GM18519 (cell line): ENCODE data around the gene EVL.

Experiments
- ATAC-seq: cut with Tn5 transposase; IDR thresholded peaks from one replicate; pipeline ENCODE4 v1.9.1; 2021; ENCODE audit warnings: mild to moderate bottlenecking, moderate library complexity; ENCODE audit not compliant: unreplicated experiment, low FRiP score

Gene EVL

DNA sequence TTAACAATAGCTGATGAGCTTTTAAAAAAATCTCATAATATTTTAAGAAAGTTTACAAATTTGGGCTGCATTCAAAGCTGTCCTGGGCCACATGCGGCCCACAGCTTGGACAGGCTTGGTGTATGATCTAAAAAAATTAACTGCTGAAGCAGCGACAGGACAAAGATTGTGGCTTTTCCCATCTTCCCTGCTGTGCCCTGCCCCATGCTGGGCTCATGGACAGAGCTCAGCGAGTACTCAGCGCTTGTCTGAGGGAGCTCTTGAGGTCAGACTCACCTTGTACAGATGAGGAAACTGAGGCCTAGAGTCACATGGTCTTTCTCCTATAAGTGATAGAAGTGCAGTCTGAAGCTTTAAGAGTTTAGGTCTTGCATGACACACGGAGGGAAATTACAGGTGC, 15.0 kb downstream of the EVL start:
- no peak for ATAC-seq

DNA sequence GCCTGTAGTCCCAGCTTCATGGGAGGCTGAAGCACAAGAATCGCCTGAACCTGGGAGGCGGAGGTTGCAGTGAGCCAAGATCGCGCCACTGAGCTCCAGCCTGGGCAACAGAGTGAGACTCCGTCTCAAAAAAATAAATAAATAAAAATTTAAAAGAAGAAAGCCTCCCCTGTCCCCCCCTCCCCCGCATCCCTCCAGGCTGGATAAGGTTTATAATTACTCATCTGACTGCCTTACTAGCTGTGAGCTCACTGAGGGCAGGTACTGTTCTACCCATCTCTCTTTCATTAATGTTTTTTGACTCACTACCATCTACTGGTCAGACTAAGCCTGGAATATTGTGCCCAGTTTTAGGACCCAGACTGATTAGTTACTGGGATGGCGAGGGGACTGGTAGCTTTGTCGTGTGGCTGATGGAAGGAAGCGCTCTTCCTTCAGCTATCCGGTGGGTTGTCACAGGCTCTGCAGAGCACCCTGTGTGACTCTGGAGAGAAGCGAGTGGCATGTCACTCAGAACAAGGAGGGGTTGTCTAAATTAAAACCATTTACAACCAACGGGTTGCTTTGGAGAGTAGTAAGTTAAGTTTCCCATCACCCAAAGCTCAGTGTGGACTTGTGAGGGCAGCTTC, 16.9 kb downstream of the EVL start:
- ATAC-seq = no peak

DNA sequence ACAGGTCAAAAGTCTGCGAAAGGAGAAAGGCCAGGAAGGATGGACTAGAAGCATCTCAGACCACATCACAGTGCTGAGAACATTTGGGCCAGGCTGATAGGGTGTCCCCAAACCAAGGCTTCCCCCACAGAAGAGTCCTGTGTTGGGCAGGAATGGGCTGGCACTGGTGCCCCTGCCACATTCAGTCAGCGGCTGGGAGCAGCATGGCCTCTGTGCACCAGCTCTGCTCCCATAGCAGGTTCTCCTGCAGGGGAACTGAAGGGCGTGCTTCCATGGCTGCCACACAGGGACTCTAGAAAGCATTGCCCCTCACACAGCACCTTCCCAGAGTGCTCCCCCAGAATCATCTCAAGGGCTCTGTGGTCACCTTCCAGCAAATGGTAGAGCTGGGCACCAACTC, 17.5 kb downstream of the EVL start:
- no peak for ATAC-seq

DNA sequence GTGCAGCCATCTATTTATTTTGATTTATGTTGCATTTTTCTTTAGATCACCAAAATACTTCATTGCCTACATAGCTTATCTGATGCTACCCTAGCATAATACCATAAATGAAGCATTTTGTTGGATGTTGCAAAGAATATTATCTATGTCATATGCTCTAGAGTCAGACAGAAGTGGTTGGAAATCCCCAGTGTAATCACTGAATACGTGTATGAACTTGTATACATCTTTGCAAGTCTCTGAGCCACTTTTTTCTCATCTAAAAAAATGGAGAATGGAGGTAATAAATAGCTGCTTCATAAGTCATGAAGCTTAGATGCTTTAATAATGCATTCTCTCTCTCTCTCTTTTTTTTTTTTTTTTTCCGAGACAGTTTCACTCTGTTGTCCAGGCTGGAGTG, 18.5 kb downstream of the EVL start:
- no peak for ATAC-seq

DNA sequence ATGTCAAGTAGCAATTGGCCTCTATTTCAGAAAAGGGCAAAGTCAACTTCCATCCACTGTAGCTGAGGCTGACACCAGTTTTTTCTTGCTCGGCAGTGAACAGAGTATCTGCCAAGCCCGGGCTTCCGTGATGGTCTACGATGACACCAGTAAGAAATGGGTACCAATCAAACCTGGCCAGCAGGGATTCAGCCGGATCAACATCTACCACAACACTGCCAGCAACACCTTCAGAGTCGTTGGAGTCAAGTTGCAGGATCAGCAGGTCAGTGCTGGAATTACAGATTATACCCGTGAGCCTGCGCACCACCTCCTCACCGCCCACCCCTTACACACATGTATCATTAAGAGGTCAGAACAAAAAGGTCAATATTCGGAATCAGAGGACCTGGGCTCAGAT, 19.4 kb downstream of the EVL start:
- no peak for ATAC-seq

DNA sequence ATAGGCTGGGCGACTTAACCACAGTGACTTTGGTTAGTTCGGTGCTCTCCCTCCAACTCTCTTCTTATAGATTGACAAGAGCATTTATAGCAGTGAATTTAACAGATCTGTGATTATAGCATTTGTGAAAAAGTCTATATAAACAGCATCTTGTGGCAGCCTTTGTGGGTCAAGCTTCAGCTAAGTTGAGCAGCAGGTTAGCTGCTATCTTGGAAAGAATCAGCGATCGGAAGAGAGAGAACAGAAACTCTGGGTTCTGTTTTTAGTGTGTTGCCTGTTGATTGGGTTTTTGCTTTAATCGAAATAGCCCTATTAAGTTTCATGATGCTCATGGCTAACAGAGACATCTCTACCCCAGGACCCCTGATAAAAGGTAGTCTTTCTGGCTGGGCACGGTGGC, 20.2 kb downstream of the EVL start:
- ATAC-seq = no peak

DNA sequence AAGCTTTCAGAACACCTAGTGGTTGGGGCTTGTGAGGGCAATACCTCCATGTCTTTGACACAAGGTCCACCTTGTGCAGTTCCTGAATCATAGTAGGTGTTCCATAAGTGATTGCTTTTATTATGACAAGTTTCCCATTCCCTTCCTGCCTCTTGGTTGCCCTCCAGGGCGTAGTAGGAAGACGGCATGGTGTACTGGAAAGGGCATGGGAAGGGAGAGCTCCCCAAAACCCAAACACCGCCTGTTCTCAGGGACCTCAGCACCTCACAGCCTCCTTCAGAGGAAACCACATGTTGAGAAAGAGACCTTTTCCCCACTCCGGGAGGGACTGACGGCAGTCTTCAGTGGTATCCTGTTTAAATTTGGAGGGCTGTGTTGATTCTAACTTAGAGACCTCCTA, 21.1 kb downstream of the EVL start:
- ATAC-seq = no peak

DNA sequence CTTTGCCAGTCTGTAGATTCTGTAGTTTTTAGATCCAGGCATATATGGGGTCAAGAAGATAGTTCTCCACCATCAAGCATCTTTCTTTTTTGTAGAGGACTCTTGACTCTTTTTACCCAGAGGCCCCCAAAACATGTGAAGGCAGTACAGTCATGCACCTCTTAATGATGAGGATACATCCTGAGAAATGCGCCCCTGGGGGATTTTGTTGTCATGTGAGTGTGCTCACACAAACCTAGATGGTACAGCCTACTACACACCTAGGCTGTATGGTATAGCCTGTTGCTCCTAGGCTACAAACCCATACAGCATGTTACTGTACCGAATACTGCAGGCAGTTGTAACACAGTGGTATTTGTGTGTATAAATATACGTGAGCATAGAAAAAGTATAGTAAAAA, 23.0 kb downstream of the EVL start:
- no peak for ATAC-seq

DNA sequence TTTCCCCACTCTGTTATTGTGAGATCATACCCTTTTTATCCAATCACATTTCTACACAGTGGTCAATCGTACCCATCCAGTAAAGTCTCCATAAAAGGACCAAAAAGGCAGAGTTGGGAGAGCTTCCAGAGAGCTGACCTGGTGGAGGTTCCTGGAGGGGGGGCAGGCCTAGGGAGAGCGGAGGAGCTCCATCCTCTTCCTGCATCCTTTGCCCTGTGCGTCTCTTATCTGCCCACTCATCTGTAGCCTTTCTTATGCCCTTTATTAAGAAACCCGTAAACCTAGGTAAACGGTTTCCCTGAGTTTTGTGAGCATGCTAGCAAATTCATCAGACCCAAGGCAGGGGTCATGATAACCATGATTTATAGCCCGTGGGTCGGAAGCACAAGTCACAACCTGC, 26.2 kb downstream of the EVL start:
- no peak for ATAC-seq

DNA sequence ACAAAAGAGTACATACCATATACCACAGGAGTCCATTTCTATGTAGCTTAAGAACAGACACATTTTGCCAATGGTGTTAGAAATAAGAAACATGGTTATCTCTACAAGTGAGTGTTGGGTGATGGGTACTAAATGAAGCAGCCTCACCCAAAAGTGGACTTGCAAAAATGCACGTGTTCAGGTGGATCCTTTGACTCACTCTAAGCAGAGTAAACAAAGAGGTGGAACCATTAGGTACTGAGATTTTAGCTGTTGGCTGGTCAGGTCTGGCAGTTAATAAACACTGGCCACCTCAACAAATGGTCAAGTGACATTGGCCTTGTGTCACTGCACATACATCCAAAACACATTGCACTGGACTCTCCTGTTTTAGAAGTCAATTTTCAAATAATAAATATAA, 27.6 kb downstream of the EVL start:
- no peak for ATAC-seq

DNA sequence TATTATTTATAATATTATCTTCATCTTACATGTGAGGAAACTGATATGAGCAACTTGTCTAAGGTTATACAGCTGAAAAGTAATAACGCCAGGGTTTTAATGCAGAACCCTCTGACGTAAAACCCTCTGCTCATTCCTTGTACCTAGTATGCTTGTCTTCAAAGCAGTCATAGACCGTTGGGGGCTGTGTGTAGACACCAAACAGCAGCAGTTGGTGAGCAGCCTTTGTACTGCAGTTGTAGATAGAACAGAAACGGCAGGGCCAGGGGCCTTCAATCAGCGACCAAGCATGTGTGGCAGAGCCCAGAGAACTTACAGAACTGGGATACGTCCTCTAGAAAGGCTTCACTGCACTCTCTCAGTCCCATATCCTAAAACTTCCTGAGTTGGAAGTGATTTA, 28.1 kb downstream of the EVL start:
- ATAC-seq = no peak

DNA sequence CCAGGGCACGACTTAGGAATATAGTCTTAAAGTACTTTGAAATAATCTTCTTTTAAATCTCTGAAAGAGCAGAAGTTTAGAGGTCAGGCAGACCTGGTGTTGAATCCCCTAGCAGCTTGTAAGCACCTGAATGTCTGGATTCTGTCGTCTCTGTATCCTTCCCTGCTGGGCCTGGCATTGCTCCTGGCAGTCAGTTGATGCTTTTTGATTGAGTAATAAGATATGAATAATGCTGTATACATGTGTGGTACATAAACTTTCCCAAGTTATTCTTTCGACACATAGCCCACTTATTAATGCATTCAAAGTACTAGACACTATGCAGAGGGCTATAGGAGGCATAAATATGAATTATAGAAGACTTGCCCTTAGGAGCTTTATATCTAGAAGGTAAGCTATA, 31.4 kb downstream of the EVL start:
- no peak for ATAC-seq

DNA sequence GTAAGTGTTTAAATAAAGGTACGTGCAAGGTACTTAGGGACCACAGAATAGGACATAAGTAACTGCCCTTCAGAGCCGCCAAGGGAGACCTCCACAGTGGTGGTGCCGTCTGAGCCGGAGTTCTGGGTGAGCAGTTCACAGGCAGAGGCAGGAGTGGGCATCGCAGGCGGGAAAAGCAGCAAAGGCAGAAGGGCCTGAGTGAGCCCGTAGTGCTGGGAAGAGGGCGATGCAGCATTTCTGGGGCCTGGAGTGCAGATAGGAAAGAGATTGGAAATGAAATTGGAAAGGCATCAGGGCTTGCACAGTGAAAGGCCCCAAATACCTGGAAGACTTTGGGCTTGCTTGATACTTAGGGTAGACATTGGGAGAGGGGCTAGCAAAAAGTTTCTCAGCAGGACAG, 32.9 kb downstream of the EVL start:
- no peak for ATAC-seq

DNA sequence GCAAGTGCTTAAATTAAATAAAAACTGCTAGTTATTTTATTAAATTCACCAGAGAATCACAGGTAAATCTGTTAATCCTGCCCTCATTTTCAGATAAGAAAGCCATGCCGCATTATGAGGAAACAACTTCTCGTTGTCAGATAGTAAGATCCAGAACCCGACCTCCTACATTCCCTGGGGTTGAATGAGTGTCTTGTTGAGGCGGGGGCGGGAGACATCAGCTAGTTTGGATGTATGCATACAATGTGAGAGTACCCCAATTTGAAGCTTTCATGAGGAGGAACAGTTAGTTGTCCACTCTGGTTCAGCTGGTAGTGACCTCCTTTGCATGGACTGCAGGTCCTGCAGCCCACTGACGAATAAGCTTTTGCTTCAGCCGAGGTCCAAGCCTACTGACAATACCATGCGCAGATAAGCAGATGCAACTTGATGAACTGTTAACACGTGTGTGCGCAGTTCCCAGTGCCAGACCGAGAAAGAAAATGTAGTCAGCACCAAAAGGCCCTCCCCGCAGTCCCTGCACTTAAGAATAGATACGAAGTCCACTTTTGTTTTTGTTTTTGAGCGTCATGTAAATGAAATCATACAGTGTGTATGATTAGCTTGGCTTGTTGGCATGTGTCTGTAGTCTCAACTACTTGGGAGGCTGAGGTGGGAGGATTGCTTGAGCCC, 34.9 kb downstream of the EVL start:
- no peak for ATAC-seq

DNA sequence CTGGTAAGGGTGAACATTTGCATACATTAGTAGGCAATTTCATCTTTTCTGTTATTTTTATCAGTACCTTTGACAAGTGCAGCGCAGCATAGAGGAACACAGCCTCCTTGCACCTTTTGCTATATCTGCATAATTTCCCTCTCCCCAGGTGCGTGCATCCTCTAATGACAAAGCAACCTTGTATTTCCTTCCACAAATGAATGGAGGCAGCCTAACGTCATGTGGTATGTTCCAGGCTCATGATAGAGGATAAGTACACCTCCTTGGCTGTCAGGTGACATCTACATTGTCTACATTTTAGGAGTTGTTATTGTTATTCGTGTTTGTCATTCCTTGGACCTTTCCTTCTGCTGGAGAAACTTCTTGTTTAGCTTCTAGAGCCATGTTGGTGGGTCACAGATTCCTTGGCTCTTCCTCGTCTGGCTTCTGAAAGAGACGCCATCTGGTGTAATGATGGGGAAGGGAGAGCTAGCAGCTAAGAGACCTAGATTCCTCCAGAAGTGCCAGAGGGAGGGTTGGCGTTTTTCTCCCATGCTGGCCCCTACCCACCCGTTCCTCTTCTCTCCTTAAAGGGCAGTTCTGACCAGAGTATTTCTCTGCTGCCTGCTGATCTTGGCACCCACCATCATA, 37.0 kb downstream of the EVL start:
- ATAC-seq = no peak

DNA sequence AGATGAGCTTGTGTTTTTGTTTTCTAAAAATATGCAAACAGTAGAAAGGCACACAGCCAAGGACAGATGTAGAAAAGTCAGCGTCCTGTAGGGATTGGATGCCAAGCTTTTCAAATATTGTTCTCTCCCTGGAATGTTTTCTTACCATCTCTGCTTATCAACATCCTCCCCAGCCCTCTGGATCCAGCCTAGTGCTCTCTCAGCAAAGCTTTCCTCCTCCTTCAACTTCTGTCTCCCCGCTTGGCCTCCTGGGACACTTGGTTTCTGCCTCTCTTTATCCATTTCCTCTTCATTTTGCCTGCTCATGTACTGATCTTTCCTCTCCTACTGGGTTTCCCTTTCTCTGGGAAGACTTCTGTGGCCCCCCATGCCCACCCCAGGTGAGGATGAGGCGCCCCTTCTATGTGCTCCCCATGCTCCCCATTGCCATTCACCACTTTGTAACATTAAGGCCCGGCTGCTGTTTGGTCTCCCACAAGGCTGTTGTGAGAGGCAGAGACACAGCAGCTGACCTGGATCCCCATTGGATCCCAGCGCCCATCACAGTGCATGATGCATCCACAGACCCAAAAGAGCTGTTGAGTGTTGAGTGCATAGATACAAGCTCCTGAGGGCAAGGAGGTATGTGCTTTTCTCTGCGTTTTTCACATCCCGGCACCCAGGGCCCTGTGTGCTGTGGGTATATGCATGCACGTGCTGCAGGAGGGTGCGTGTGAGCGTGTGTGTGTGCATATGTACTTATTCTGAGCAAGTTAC, 38.2 kb downstream of the EVL start:
- no peak for ATAC-seq

DNA sequence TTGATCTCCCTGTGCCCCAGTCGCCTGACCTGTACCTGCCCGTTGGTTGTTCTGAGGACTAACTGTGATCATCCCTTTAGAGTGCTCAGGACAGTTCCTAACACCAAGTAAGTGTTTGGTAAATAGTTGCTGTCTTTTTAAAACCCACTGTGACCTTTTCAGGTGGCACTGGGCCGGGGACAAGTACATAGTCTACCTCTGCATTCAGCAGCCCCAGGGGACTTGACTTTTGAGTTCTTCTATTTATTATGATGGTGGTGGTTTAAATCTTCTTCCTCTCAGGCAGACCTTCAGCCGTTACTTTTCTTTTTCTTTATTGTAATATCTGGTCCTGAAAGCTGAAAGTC, 38.8 kb downstream of the EVL start:
- ATAC-seq = no peak

DNA sequence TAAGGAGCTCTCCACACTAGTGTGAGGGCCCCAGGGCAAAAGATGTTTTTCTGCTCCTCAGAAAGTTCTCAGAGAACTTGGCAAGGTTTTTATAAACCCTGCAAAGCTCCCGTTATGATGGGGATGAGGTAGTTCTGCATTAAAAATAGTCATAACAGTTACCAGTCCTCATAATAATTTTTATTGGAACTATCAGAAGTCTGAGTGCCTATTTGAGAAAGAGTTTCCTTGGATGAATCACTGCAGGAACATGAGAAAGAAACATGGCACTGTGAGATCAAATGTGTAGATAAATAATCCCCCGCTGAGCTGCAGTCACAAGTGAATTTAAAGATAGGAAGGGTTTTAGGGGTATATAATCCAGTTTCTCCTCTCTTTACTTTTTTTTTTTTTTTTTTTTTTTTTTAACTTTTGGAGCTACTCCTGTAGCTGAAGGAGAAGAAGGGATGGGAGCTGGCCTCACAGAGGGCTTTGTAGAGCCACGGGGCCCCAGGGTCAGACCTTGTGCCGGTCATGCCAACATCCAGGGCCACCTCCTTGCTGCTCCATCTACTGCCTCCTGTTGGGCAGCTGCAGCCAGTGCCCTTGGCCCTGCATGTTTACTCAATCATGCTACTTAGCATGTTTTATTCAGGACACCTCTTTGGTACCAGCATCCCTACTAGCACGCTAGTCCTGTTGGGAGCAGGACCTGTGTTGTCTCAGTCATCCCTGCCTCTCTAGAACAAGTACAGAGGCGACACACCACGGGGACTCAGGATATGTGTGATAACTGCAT, 39.5 kb downstream of the EVL start:
- no peak for ATAC-seq

DNA sequence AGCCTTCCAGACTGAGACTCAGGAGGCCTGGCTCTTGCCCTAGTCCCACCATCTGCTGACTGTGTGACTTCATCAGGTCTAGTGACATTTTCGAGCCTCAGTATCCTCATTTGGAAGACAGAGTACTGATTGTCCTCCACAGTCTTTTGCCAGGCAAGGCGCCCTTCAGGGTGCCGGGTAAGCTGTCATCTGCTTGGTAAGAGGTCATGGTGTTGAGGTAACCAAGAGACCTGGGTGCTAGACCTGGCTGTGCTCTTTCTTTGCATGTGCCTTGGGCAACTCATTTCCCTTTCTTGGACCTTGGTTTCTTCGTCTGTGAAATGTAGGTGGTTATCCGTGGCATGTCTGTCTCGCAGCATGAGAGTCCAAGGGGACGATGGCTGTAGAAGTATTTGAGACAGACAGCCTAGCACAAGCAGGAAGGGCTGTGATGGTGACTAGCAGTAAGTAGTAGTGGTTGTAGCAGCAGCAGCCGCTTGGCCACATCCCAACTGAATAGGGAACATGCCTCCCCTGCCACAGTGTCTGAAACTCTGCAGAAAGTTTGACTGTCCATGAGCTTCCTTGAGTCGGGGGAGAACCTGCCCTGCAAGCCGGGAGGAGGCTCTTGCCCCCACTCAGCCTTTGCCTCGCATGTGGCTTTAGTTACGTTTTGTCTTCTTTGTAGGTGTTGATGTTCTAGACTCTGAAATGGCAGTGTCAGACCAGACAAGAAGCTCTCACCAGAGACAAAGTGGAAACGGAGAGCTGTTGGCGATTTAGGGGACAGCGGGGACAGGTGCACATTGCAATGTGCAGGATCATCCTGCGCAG, 40.3 kb downstream of the EVL start:
- no peak for ATAC-seq
